Measurements from ENCODE around the gene ALKBH3.

The ALKBH3 gene

DNA sequence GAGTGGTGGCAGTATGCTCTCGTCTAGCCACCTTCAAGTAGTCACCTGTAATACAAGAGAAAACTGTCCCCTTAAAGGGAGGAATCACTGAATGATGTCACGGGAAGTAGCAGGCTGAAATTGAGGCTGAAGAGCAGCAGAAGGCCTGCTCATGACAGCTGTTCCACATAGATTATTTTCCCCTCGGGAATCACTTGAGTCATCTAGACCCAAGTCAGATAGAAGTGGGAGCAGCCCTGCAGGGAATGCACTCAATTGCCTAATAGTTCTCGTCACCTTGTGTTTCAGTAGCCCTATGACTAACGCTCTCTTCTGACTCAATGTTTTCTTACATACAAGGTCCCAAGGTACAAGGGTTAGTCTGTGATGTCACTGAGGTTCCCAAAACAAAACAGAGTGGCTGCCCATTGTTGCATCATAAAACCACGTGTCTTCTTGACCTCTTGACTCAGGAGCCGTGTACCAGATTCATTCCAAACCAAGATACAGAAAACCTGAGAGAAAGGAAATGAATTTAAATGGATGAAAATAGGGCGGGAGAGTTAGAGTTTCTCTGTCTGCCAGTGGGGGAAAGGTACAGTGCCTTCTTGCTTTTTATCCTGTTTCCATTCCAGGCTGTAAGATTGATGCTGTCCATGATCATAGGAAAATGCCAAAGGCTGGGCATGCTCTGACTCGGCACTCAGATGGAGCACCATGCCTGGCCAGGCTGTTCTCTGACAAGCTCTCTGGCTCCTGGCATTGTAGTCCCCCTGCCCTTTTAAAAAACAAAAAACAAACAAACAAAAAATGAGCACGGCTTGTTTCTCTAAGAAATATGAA is 40.2 kb downstream of the ALKBH3 start:
- peak; percentile 100 for DNase-seq (ENCODE audit: low read depth)
- no peak overlapping the region for H3K4me3 ChIP-seq (ENCODE audit: low read length)
- TF ChIP-seq, protein P1, sequence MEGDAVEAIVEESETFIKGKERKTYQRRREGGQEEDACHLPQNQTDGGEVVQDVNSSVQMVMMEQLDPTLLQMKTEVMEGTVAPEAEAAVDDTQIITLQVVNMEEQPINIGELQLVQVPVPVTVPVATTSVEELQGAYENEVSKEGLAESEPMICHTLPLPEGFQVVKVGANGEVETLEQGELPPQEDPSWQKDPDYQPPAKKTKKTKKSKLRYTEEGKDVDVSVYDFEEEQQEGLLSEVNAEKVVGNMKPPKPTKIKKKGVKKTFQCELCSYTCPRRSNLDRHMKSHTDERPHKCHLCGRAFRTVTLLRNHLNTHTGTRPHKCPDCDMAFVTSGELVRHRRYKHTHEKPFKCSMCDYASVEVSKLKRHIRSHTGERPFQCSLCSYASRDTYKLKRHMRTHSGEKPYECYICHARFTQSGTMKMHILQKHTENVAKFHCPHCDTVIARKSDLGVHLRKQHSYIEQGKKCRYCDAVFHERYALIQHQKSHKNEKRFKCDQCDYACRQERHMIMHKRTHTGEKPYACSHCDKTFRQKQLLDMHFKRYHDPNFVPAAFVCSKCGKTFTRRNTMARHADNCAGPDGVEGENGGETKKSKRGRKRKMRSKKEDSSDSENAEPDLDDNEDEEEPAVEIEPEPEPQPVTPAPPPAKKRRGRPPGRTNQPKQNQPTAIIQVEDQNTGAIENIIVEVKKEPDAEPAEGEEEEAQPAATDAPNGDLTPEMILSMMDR (IDR thresholded peaks at IDR 0.05; ENCODE audit: insufficient read depth, low read depth, low read length, missing control alignments) = no peak

DNA sequence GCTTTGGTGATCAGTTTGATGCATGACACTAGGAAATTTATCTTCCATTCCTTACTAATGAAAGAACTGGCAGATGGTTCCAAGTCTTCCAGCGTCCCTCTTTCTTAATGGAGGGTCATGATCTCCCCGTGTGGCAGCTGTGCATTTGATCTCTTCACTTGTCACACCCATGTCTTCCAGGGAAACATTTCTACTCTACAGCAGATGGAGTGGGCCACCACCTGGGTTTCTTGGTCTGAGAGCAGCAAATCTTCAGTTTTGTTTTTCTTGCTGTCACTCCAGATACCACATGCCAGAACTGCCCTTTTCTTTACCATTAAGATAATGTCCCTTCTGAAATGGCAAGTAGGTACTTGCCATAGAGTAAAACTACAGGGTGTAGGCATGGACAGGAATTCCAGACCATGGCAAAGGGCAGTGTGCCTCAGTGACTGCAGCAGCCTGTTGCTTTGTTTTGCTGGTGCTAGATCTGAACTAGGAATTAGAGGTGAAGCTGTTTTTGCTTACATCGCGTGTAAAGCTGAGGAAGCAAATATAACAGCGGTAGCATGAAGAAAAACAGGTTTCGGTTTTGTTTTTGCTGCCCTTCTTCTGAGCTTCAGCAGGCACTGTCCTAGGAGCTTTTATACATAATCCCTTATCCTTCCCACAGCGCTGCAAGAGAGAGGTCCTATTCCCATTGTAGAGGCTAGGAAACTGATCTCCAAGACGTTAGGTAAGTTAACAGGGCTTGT is 41.1 kb downstream of the ALKBH3 start:
- no peak for DNase-seq (ENCODE audit: low read depth)
- TF ChIP-seq, protein P1 (IDR thresholded peaks at IDR 0.05; ENCODE audit: insufficient read depth, low read depth, low read length, missing control alignments) = no peak

DNA sequence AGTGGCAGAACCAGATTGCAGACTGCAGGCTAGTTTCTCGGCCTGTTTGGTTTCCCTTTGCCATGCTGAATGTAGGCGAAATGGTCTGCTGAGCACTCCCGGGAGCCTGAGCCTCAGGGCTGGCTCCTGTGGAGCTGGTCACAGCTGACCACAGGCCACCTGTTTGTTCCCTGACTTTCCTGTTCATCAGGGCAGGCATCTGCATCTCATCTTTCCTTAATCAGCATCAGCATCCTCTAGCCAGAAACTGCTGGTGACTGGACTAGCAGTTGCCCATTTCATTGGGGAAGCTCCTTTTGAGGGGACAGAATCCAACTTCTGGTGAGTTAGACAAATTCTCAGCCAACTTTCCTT is 41.6 kb downstream of the ALKBH3 start:
- TF ChIP-seq, protein P1 (IDR thresholded peaks at IDR 0.05; ENCODE audit: insufficient read depth, low read depth, low read length, missing control alignments) = no peak
- H3K4me3 ChIP-seq (ENCODE audit: low read length) = no peak overlapping the region
- no peak for DNase-seq (ENCODE audit: low read depth)

More for the DNA sequence above, 41.1 kb downstream of the ALKBH3 start:
- no peak overlapping the region for H3K4me3 ChIP-seq (ENCODE audit: low read length)

DNA sequence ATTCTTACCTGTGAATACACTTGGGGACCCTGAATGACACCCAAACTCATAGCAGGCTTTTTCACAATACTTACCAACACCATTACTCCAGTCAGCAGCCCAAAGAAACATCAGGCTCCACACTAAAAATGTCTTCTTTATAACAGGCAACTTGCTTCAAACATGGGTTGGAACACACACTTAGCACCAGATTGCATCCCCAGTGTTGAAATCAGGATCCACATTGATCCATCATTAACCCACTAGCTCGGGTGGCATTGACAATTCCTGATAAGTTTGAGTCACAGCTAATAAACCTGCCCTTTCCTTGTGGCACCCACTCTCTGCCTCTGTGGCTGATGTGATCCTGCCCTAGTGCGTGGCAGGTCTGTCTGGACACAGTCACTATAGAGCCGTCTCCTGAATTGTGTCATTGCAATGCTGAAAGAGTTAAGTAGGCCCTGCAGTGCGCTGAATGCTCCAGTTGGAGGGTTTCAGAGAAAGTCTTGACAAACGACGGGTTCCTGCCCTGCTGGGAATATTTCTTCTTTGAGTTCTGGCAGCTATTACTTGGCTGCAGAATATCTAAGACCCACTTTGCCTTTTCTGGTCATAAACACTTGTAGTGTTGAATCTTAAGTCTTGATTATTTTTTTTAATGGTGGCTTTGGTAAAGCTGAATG is 42.2 kb downstream of the ALKBH3 start:
- TF ChIP-seq, protein P1 (IDR thresholded peaks at IDR 0.05; ENCODE audit: insufficient read depth, low read depth, low read length, missing control alignments) = no peak
- DNase-seq (ENCODE audit: low read depth) = no peak
- no peak overlapping the region for H3K4me3 ChIP-seq (ENCODE audit: low read length)

DNA sequence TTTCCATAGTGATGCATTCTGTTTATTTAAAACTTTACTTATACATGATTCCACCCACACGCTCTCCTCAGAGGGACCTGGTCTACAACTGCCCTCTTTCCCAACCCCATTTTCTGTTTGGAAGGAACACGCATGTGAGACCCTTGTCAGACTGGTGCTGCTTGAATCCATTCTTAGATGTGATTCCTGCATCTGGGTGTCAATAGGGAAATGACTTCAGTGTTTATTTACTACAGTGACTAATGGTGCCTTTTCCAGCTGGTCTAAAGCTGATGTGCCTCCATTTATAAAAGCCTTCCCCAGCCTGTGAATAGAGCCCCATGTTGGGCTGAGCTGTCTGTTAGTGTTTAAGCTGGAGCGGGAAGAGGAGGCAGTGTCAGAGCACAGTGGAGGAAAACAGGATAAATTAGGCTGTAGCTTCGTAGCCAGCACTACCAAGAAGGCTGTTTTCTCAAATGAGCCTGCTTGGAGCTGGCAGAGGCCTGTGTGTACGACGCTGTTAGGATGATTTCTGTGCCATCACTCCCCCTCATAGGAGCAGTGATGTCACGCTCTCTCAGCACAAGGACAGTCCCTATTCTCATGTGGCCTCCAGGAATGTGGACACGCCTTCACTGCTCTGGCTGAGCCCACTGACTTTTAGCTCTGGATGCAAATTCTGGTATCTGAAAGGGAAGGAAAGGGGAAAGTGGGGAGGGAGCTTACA is 42.9 kb downstream of the ALKBH3 start:
- DNase-seq (ENCODE audit: low read depth) = peak; percentile 71
- TF ChIP-seq, protein P1 (IDR thresholded peaks at IDR 0.05; ENCODE audit: insufficient read depth, low read depth, low read length, missing control alignments) = no peak
- no peak overlapping the region for H3K4me3 ChIP-seq (ENCODE audit: low read length)

DNA sequence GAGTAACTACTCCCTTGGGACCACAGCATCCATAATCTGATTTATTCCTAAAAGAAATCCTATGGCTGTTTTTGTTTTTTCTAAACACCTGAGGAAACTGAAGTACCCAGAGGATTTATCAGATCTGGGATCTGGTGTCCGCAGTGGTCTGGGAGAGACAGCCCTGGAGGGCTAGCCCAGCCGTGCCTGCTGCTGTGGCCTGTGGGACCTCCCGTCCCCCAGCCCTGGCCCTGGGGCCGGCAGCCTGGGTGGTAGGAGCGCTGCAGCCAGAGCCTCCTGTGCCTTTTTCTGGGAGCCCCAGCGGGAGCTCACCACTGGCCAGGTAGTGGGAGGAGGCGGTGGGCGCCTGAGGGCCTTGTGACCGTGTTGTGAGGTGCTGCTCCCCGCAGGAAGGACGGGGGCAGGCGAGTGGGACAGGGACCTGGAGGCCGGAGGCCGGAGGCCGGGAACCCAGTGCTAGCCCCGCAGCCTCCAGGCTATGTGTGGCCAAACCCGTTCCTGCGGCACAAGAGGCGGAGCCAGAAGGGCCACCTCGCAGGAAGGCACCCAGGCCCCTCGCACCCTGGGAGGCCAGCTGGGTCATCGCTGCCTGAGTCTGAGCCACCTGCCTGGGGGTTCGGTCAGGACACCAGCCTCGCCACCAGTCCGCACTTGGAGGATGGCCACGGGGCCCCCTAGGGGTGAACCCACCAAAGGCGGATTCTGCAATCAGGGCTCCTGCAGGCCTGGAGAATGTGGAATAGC is 43.7 kb downstream of the ALKBH3 start:
- no peak overlapping the region for H3K4me3 ChIP-seq (ENCODE audit: low read length)
- DNase-seq (ENCODE audit: low read depth) = no peak
- TF ChIP-seq, protein P1 (IDR thresholded peaks at IDR 0.05; ENCODE audit: insufficient read depth, low read depth, low read length, missing control alignments) = no peak

Measured in epithelial cell of esophagus (primary cell).